CD4-positive, CD25-positive, alpha-beta regulatory T cell (primary cell): Measurements from ENCODE around the gene SRSF3. TPM values are rescaled to one million over a fixed set of nuclear protein-coding genes. Genes with fewer than 3 reads are reported as not detected.
A peak's percentile ranks its signal among the peaks of the same experiment; 100 is the strongest.
"Not testable (repeated sequence)": the region's sequence is repeated elsewhere in the genome, so short reads cannot be mapped to it uniquely, and the experiment has no call there.

Experiments used
- ATAC-seq, 2 donors: fragments of 150-1000 bp; cut with Tn5 transposase; one replicate each; pipeline ENCODE4 v1.10.0; 2021; ENCODE audit warnings: low read depth in 2 of 2, moderate number of reproducible peaks in 2 of 2, moderate library complexity in 1 of 2
- DNase-seq, 3 donors: peaks; one replicate each; pipeline versions ENCODE4 v3.0.0 to v3.0.0-alpha.2; 2012 to 2022; ENCODE audit warnings: mixed read lengths in 1 of 3
- H3K27ac ChIP-seq: one replicate; pipeline ENCODE4 v1.7.0; 2013; ENCODE audit warnings: mild to moderate bottlenecking, low read length; ENCODE audit not compliant: insufficient read depth, poor library complexity, severe bottlenecking
- H3K27me3 ChIP-seq: one replicate; pipeline ENCODE4 v1.7.0; 2013; ENCODE audit warnings: low read length; ENCODE audit not compliant: control insufficient read depth, insufficient read depth
- H3K36me3 ChIP-seq: one replicate; pipeline ENCODE4 v1.7.0; 2013; ENCODE audit warnings: mild to moderate bottlenecking, low read length, moderate library complexity; ENCODE audit not compliant: control insufficient read depth, insufficient read depth
- H3K4me1 ChIP-seq: 2 replicates; pipeline ENCODE4 v1.7.0; 2013; ENCODE audit warnings: mild to moderate bottlenecking, low read length; ENCODE audit not compliant: insufficient read depth, control insufficient read depth, poor library complexity, severe bottlenecking
- H3K4me3 ChIP-seq: one replicate; pipeline ENCODE4 v1.7.0; 2013; ENCODE audit warnings: low read depth, mild to moderate bottlenecking, low read length, moderate library complexity
- H3K9me3 ChIP-seq, 2 experiments: 1 replicate in 1 of 2; 2 replicates in 1 of 2; pipeline ENCODE4 v1.7.0; 2013; ENCODE audit warnings: low read length in 2 of 2, mild to moderate bottlenecking in 1 of 2, moderate library complexity in 1 of 2; ENCODE audit not compliant: control insufficient read depth in 2 of 2
- H3K27ac Mint-ChIP-seq, 3 donors: one replicate each; pipeline ENCODE4 v1.8.0; 2020 to 2022; ENCODE audit warnings: mild to moderate bottlenecking in 3 of 3, mixed read lengths in 3 of 3, moderate library complexity in 2 of 3
- H3K27me3 Mint-ChIP-seq: one replicate; pipeline ENCODE4 v1.8.0; 2022; ENCODE audit warnings: mild to moderate bottlenecking, mixed read lengths
- H3K36me3 Mint-ChIP-seq: one replicate; pipeline ENCODE4 v1.8.0; 2020; ENCODE audit warnings: mixed read lengths
- H3K4me1 Mint-ChIP-seq, 4 donors: one replicate each; pipeline ENCODE4 v1.8.0; 2020 to 2022; ENCODE audit warnings: mixed read lengths in 4 of 4, mild to moderate bottlenecking in 1 of 4
- H3K4me3 Mint-ChIP-seq, 4 donors: one replicate each; pipeline ENCODE4 v1.8.0; 2020 to 2022; ENCODE audit warnings: mild to moderate bottlenecking in 4 of 4, mixed read lengths in 4 of 4, moderate library complexity in 3 of 4
- H3K9me3 Mint-ChIP-seq, 7 donors: one replicate each; pipeline ENCODE4 v1.8.0; 2020 to 2022; ENCODE audit warnings: mixed read lengths in 7 of 7, mild to moderate bottlenecking in 3 of 7, moderate library complexity in 2 of 7
- polyA plus RNA-seq, 4 donors: library from polyadenylated mRNA; unstranded; fragments of 300-500 nt; fragmentation: Illumina TruSeq; gene quantifications; one replicate each; pipeline ENCODE4 v1.2.3, GENCODE V29; 2021
- total RNA-seq: library from RNA; stranded (reverse); gene quantifications from one replicate; pipeline ENCODE4 v1.2.3, GENCODE V29; 2022

SRSF3 gene
- total and polyA plus RNA-seq, 5 donors from 2014 or later = 398 to 731 (median 413) TPM

DNA sequence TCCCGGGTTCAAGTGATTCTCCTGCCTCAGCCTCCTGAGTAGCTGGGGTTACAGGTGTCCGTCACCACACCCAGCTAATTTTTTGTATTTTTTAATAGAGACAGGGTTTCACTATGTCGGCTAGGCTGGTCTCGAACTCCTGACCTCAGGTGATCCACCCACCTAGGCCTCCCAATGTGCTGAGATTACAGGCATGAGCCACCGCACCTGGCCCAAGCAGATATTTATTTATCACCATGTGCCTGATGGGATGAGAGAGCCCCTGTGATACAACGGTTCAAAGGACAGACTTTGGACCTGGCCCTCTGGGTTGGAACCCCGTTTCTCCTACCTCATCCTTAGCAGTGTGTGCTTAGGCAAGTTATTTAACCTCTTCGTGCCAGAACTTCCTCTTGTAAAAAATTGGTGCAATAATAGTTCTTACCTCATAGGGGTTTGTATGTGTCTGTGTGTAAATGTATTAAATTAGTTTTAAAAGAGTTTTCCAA is 27.7 kb upstream of the SRSF3 start:
- no peaks in the 10 kb centered on the region for H3K4me1 Mint-ChIP-seq
- DNase-seq (no peak), ATAC-seq (no peak)
- H3K9me3 Mint-ChIP-seq = no peaks in the 10 kb centered on the region
- peaks cover 13% of the 10 kb centered on the region for H3K27me3 Mint-ChIP-seq
- Histone ChIP-seq H3K9me3 (no peaks in the 10 kb centered on the region), H3K27ac (no peak overlapping the region), H3K4me3 (no peak overlapping the region), H3K27me3 (no peaks in the 10 kb centered on the region), H3K36me3 (no peaks in the 10 kb centered on the region), H3K4me1 (no peaks in the 10 kb centered on the region)
- no peak overlapping the region for H3K4me3 Mint-ChIP-seq
- no peaks in the 10 kb centered on the region for H3K36me3 Mint-ChIP-seq
- no peak overlapping the region for H3K27ac Mint-ChIP-seq

- Histone ChIP-seq H3K27me3 (no peaks in the 10 kb centered on the region), H3K36me3 (no peaks in the 10 kb centered on the region), H3K4me3 (no peak overlapping the region), H3K27ac (no peak overlapping the region), H3K9me3 (peaks cover 0 to 2% of the 10 kb centered on the region in 2 experiments), H3K4me1 (no peaks in the 10 kb centered on the region)
- peak in 1 of 3 donors; percentile 6 for DNase-seq
- no peaks in the 10 kb centered on the region for H3K9me3 Mint-ChIP-seq
- no peaks in the 10 kb centered on the region for H3K36me3 Mint-ChIP-seq
- H3K4me1 Mint-ChIP-seq = no peaks in the 10 kb centered on the region
- no peak overlapping the region for H3K4me3 Mint-ChIP-seq
- H3K27me3 Mint-ChIP-seq = no peaks in the 10 kb centered on the region
- no peak for ATAC-seq
- H3K27ac Mint-ChIP-seq = no peak overlapping the region
Measured at GRCh38 chr6:36570264-36570663, 23.9 kb upstream of the SRSF3 start.

DNA sequence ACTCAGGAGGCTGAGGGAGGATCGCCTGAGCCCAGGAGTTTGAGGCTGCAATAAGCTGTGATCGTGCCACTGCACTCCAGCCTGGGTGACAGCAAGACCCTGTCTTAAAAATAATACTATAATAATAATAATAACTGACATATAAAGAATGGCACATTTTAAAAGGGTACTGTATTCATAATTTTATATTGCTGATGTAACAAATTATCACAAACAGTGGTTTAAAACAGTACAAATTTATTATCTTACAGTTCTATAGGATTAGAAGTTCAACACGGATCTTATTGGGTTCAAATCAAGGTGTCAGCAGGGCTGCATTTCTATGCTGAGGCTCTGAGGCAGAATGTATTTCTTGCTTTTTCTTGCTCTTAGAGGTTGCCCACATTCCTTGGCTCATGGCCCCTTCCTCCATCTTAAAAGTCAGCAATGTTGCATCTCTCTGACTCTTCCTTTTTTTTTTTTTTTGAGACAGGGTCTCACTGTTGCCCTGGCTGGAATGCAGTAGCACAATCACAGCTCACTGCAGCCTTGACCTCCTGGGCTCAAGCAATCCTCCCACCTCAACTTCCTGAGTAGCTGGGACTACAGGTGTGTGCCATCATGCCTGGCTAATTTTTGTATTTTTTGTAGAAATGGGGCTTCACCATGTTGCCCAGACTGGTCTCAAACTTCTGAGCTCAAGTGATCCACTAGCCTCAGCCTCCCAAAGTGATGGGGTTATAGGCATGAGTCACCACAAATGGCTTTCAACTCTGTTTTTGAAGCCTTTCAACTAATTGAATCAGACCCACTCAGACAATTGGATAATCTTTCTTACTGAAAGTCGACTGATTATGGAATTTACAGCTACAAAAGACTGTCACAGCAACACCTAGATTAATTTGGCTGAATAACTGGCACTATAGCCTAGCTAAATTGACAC is 22.8 kb upstream of the SRSF3 start:
- H3K27me3 ChIP-seq = no peaks in the 10 kb centered on the region
- H3K27ac ChIP-seq = no peak overlapping the region
- Mint-ChIP-seq H3K4me1 (no peaks in the 10 kb centered on the region), H3K9me3 (no peaks in the 10 kb centered on the region), H3K4me3 (no peak overlapping the region), H3K27me3 (no peaks in the 10 kb centered on the region), H3K27ac (no peak overlapping the region), H3K36me3 (no peaks in the 10 kb centered on the region)
- H3K36me3 ChIP-seq = no peaks in the 10 kb centered on the region
- no peak for ATAC-seq
- peaks cover 0 to 2% of the 10 kb centered on the region in 2 experiments for H3K9me3 ChIP-seq
- H3K4me3 ChIP-seq = no peak overlapping the region
- no peaks in the 10 kb centered on the region for H3K4me1 ChIP-seq
- DNase-seq = no peak

DNA sequence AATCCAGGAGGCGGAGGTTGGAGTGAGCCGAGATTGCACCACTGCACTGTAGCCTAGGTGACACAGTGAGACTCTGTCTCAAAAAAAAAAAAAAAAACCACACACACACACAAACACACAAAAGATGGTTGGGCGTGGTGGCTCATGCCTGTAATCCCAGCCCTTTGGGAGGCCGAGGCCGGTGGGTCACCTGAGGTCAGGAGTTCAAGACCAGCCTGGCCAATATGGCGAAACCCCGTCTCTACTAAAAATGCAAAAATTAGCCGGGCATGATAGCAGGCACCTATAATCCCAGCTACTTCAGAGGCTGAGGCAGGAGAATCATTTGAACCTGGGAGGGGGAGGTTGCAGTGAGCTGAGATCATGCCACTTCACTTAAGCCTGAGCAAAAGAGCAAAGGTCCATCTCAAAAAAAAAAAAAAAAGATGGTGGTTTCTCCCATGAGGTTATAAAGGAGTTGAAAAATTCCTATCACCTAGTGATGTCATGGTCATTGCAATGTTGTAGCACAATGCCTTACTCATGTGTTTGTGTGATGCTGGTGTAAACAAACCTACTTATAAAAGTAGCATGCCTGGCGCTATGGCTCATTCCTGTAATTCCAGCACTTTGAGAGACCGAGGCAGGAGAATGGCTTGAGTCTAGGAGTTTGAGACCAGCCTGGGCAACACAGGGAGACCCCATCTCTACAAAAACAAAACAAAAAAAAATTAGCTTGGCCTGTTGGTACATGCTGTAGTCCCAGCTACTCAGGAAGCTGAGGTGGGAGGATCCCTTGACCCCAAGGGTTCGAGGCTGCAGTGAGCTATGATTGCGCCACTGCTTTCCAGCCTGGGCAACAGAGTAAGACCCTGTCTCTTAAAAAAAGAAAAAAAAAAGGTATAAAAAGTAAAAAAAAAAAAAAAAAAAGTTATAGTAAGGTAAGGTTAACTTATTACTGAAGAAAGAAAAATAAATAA is 21.5 kb upstream of the SRSF3 start:
- not testable (repeated sequence) for H3K4me1 Mint-ChIP-seq, H3K36me3 ChIP-seq, H3K27ac ChIP-seq, H3K36me3 Mint-ChIP-seq, H3K4me1 ChIP-seq, H3K27me3 Mint-ChIP-seq, H3K9me3 ChIP-seq, DNase-seq, ATAC-seq, H3K4me3 ChIP-seq, H3K27me3 ChIP-seq, H3K9me3 Mint-ChIP-seq
- Mint-ChIP-seq H3K4me3 (peak overlapping the region in 1 of 4 donors; percentile 73), H3K27ac (peak overlapping the region in 1 of 3 donors; percentile 34)

DNA sequence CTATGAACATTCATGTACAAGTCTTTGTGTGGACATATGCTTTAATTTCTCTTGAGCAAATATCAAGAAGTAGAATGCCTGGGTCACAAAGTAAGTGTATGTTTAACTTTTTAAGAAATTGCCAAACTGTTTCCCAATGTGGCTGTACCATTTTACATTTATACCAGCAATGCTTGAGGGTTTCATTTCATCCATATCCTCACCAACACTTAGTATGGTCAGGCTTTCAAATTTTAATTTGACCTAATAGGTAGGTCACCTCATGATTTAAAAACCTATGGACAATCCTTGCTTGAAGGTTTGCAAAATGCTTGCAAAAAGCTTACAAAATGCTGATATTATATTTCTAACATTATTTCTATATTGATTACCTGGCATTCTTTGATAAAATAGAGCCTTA is 19.5 kb upstream of the SRSF3 start:
- no peak overlapping the region for H3K27ac Mint-ChIP-seq
- H3K36me3 Mint-ChIP-seq = no peaks in the 10 kb centered on the region

DNA sequence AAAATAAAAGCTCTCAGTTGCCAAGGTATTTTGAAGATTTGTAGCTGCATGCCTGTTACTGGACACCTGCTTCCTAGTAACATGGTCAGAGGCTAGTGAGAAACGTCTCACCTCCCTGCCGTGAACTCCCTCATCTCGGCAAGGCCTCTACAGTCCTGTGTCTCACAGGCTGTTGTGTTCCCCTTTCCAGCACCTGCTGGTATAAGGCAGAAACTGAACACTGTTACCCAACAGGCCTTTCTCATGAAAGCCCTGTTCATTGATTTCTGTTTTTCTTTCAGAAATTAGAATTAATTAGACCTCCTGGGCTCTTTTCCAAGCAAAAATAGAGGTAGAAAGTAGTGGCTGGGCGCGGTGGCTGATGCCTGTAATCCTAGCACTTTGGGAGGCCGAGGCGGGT is 17.6 kb upstream of the SRSF3 start:
- Histone ChIP-seq H3K27me3 (no peaks in the 10 kb centered on the region), H3K4me3 (no peak overlapping the region), H3K4me1 (no peaks in the 10 kb centered on the region), H3K9me3 (peaks cover 0 to 2% of the 10 kb centered on the region in 2 experiments), H3K27ac (no peak overlapping the region), H3K36me3 (no peaks in the 10 kb centered on the region)
- peaks cover 0 to 2% (median 0%) of the 10 kb centered on the region in 7 donors for H3K9me3 Mint-ChIP-seq
- H3K4me3 Mint-ChIP-seq = peak overlapping the region in 1 of 4 donors; percentile 54
- no peak overlapping the region for H3K27ac Mint-ChIP-seq
- DNase-seq = no peak
- ATAC-seq = no peak
- H3K36me3 Mint-ChIP-seq = no peaks in the 10 kb centered on the region
- peaks cover 0 to 7% (median 3%) of the 10 kb centered on the region in 4 donors for H3K4me1 Mint-ChIP-seq
- no peaks in the 10 kb centered on the region for H3K27me3 Mint-ChIP-seq

More for the DNA sequence above, 19.5 kb upstream of the SRSF3 start:
- Histone ChIP-seq H3K9me3 (peaks cover 0 to 2% of the 10 kb centered on the region in 2 experiments), H3K36me3 (no peaks in the 10 kb centered on the region), H3K4me1 (no peaks in the 10 kb centered on the region), H3K27me3 (no peaks in the 10 kb centered on the region), H3K27ac (no peak overlapping the region), H3K4me3 (no peak overlapping the region)
- H3K4me3 Mint-ChIP-seq = no peak overlapping the region
- peaks cover 0 to 2% (median 0%) of the 10 kb centered on the region in 7 donors for H3K9me3 Mint-ChIP-seq
- peaks cover 0 to 6% (median 3%) of the 10 kb centered on the region in 4 donors for H3K4me1 Mint-ChIP-seq
- DNase-seq (no peak), ATAC-seq (no peak)
- no peaks in the 10 kb centered on the region for H3K27me3 Mint-ChIP-seq

GRCh38 chr6:36577301-36577700 is 16.9 kb upstream of the SRSF3 start:
- peaks cover 0 to 2% of the 10 kb centered on the region in 2 experiments for H3K9me3 ChIP-seq
- H3K4me3 Mint-ChIP-seq = no peak overlapping the region
- no peak for DNase-seq
- H3K4me1 ChIP-seq = no peaks in the 10 kb centered on the region
- H3K4me3 ChIP-seq = no peak overlapping the region
- no peaks in the 10 kb centered on the region for H3K36me3 Mint-ChIP-seq
- H3K9me3 Mint-ChIP-seq = peaks cover 0 to 2% (median 0%) of the 10 kb centered on the region in 7 donors
- no peaks in the 10 kb centered on the region for H3K27me3 ChIP-seq
- peaks cover 0 to 7% (median 3%) of the 10 kb centered on the region in 4 donors for H3K4me1 Mint-ChIP-seq
- no peak overlapping the region for H3K27ac Mint-ChIP-seq
- H3K27ac ChIP-seq = no peak overlapping the region
- no peak for ATAC-seq
- H3K27me3 Mint-ChIP-seq = no peaks in the 10 kb centered on the region
- no peaks in the 10 kb centered on the region for H3K36me3 ChIP-seq
